Measurements from ENCODE around the gene ZBTB47.

The ZBTB47 gene

GRCh38 chr3:42653560-42654330 is at the start of gene ZBTB47:
Gene ZBTB47, plus strand, starts transcription at chr3:42653697. Its CDS starts 4,659 bp downstream, at chr3:42658356.
- DNase-seq: no peak

GRCh38 chr3:42605546-42606173 is 47.8 kb upstream of the ZBTB47 start:
- DNase-seq: no peak

DNA sequence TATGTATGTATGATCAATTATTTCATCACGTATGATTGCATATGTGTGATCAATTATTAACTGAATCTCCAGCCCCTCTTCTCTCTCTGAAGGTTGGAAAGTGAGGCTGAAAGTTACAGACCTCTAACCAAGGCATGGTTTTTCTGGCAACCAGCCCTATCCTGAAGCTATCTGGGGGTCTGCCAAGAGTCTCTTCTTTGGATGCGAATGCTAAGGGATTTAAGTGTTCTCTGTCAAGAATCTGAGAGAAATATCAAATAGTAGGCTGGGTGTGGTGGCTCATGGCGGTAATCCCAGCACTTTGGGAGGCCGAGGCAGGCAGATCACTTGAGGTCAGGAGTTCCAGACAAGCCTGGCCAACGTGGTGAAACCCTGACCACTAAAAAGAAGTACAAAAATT is 44.9 kb upstream of the ZBTB47 start:
- DNase-seq: no peak

DNA sequence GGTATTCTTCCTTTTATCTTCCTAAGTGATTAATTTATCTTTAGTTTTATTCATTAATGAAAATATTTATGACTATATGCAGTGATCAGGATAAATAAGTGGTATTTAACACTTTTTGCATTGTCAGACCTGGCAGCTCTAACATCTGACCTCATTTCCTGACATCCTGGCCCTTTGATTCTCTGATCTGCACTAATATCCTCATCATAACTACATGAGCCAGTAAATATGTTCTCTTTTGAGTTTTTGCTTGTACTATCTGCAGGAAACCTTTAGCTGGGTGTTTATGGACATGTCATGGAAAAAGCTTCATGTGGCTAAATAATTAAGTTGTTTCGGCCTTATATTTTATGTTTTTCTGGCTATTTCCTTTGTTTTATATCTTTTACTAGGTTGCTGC is 42.5 kb upstream of the ZBTB47 start:
- no peak for DNase-seq

DNA sequence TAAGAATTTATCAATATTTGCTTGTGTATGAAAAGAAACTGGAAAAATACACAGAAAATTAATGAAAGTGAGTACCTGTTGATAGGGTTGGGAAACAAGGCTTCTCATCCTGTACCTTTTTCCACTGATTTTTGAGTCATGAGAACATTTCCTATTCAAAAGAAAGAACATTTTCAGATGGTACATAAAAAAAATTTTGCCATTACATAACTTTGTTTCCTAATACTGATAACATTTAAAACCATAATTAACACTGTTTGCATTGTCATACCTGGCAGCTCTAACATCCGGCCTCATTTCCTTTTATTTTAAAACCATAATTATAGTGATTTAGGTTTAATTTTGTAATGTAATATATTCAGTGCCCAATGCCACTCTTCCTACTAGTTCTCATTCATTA is 41.3 kb upstream of the ZBTB47 start:
- no peak for DNase-seq

GRCh38 chr3:42612928-42613327 is 40.6 kb upstream of the ZBTB47 start:
- DNase-seq: no peak

DNA sequence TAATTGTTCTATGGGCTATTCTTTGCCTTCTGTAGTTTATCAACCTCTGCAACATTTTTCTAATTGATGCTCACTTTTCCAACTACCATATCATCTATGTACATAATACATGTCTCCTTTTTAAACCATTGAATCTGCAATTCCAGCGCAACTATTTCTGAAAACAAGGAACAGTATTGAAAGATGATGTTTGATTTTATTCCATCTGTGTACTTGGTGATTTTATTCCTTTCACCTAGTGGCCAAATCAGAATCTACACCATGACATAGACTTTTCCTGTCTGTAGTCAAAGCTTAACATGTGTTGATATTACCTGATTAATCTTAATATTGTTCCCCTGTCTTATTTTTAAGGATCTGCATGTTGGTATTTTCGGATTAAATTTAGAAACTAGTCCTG is 40.0 kb upstream of the ZBTB47 start:
- DNase-seq: no peak

DNA sequence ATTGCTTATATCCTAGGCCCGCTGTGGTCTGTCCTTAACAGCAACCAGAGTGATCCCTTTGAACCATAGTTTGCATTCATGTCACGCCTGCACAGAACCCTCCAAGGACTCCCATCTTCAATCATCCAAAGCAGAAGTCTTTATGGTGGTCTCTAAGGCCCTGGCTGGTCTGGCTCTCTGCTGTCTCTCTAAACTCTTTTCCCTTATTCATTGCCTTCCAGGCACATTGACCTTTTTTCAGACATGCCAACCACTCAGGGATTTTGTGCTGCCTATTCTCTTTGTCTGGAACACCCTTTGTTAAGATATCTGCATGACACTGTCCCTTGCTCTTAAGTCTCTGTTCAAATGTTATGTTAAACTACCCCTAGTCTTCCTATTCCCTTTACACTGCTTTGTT is 21.9 kb upstream of the ZBTB47 start:
- DNase-seq: no peak

DNA sequence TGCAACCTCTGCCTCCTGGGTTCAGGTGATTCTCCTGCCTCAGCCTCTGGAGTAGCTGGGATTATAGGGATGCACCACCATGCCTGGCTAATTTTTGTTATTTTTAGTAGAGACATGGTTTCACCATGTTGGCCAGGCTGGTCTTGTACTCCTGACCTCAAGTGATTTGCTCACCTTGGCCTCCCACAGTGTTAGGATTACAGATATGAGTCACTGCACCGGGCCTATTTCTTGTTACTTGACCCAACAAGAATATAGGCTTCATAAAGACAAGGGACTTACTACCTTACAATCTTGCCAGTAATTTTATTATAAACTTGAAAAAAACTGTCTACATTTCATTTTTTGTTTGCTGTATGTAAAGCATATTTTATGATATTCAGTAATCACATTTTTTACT is 21.4 kb upstream of the ZBTB47 start:
- no peak for DNase-seq

DNA sequence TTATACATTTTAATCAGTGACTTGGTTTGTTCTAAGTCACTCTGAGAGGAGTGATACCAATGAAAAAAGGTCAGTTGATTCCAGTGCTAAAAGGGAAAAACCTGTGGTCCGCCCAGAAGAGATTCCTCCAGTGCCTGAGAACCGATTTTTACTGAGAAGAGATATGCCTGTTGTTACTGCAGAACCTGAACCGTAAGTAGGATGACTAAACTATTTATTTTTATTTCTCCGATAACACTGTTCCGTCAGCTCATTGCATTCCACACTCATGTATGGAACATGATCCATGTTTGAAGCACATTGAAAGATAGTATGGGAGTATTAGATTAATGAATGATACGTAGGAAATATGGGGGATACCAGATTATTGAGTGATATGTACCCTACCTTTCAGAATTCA is 20.0 kb upstream of the ZBTB47 start:
- no peak for DNase-seq

DNA sequence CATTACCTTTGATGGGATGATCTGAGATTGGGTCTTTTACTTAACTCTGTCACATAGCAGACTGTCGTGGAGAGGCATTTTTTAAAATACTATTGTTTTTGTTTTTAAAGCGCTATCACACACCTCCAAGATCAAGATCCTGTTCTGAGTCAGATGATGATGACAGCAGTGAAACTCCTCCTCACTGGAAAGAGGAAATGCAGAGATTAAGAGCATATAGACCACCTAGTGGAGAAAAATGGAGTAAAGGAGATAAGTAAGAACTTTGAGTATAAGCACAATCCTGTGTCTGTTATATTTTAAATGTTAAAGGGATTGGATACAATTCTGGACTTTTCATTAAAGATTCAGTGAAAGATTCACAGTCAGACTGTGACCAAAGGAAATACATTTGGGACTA is 18.4 kb upstream of the ZBTB47 start:
- no peak for DNase-seq

GRCh38 chr3:42637001-42637400 is 16.5 kb upstream of the ZBTB47 start:
- no peak for DNase-seq

GRCh38 chr3:42638339-42638842 is 15.1 kb upstream of the ZBTB47 start:
- DNase-seq: no peak

DNA sequence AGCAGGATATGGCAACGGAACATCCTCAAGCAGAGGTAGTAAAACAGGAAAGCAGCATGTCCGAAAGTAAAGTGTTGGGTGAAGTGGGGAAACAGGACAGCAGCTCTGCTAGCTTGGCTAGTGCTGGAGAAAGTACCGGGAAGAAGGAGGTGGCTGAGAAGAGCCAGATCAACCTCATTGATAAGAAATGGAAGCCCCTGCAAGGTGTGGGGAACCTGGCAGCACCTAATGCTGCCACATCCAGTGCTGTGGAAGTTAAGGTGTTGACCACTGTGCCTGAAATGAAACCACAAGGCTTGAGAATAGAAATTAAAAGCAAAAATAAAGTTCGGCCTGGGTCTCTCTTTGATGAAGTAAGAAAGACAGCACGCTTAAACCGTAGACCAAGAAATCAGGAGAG is 14.3 kb upstream of the ZBTB47 start:
- no peak for DNase-seq

- DNase-seq: no peak
These were observed 13.4 kb upstream of the ZBTB47 start for GRCh38 chr3:42640129-42640528.

DNA sequence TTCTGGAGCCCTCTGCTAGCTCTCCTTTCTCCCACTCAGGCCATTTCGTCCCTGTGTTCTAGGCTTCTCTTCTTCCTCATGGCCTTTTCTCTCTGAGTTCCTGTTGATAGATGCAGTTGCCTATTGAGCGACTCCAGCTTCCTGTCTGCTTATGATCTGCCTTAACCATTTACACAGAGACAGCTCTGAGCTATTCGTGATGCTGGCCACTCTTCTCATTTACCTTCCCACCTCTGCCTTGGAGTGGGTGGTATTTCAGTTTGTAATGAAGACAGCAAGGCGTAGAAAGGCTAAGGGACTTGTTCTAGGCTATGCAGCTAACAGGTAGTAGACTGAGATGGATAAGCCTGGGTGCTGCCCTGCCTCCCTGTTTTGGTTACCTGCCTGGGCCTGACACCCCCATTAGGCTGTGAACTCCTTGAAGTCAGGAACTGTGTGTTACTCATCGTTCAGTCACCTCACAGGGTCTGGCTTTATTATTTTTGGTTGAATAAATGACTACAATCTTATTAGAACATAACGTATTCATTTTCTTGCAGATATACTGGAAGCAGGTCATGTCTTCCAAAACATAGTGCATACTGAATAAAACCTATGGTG is 12.6 kb upstream of the ZBTB47 start:
- no peak for DNase-seq

DNA sequence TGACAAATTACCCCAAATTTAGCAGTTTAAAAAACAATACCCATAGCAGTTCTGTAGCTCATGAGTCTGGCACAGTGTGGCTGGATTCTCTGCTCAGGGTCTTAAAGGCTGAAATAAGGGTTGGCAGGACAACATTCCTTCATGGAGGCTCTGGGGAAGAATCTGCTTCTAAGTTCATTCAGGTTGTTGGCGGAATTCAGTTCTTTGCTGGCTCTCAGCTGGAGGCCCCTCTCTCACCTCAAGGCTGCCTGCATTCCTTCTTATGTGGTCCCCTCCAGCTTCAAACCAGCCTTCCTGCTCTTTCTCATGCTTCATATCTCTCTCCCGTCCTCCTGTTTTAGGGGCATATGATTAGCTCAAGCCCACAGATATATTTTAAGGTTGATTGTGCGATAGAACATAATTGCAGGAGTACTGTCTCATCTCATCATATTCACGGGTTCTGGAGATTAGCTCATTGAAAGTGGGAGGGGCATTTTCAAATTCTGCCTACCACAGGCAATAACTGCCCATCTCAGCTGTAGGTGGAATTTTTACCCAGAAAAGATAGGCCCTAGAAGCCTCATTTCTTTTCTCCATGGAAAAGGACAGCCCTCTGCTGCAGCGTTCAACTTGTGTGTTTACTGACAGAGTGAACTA is 5.6 kb upstream of the ZBTB47 start:
- no peak for DNase-seq

- no peak for DNase-seq
These were observed 4.5 kb upstream of the ZBTB47 start for GRCh38 chr3:42649006-42649405.

DNA sequence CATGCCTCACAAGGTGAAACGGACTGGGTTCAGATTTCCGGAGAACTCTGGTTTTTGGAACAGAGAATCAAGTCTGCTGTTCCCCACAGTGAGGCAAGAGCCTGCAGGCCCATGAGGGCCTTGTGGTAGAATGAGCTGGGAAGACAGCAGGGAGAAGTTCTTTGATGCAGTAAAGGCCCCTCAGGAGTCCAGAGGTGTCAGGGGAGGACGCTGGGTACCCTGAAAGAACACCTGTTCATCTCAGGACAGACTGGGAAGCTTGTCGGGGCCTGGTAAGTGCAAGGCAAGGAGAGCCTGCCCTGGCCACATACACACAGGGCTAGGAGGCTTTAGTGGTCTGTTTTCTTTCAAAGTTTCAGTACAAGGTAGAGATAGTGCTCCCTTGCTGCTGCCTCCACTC is 3.7 kb upstream of the ZBTB47 start:
- no peak for DNase-seq

DNA sequence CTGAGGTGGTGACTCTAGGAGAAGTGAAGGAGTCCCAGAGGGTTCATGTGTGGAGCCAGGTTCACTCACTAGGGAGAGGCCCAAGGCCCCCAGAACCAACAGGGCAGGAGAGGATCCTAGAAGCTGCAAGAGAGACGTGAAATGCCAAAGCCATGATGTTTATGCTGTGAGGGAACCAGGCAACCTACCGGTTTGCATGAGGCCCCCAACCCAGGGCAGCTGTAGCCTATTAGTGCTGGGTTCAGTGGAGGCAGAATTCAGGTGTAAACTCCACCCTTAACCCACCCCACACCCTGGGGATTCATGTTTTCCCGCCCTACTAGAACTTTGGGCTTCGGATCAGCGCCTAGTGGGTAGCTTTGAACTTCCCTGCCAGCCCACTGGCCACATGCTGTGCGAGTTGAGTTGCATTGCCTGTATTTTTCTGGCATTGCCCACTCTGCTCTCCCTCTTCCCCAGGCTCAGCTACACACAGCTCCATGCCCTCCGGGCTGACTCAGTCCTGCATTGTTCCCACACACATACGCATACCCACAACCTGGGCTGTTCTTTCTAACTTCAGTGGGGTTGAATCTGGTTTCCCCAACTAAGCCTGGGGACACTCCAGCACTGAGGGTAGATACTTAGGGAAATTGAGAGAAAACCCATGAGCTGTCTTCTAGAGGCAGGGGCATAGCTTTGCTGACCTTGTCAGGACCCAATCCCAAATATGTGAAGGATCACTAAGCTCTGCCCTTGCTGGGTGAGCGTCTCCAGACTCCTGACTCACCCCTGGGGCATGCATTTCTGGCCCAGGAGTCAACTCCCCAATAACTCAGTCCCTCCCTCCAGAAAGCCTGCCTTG is 2.0 kb upstream of the ZBTB47 start:
- no peak for DNase-seq

- no peak for DNase-seq
These were observed 1.3 kb upstream of the ZBTB47 start for GRCh38 chr3:42652251-42652610.

DNA sequence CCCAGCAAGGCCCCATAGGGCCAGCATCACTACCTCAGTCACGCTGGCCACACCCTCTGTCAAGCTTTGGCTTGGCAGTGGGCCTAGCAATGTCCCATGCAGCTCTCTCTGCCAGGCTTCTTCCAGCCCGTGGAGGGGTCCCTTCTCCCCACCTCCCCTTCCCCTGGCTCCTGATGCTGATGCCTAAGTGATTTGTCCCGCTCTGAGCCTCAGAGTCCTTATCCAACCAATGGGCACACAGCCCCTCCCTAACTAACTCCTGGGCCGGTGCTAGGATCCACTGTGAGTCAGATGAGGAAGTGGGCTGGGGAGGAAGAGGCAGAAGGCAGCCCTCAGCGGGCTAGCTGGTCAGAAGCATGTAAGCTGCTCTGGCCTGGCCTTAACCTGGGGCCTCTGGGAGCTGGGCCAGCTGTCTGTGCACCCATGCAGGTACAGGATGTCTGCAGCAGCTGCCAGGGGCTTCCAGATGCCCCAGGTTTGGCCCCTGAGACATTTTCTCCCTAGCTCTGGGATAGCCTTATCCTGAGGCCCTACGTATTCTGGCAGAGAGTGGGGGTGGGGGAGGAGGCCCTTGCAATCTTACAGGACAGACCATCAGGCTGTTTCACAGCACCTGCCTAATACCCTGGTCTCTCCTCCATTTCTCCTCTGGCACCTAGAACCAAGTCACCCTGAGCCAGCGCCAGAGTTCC is 740 bp upstream of the ZBTB47 start:
- DNase-seq: no peak

DNA sequence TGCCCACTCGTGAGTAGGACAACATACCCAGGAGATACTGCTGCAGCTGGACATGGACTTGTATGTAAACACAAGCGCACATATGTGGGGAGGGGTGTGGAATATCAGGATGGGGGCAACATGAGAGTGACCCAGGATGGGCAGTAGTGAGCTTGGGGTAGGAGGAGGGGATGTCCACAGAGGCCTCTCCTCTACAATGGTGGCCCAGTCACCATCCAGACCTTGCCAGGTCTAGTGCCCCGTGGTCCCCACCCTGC is 266 bp upstream of the ZBTB47 start:
- no peak for DNase-seq

Measured in stimulated activated CD4-positive, alpha-beta T cell treated with anti-CD3 and anti-CD28 coated beads, Interleukin-4, amount 100 ng/mL, for 1 hour (primary cell).